Psoas muscle (tissue), 8 donors: Measurements from ENCODE around the gene CATSPER4. TPM values are rescaled to one million over a fixed set of nuclear protein-coding genes. Genes with fewer than 3 reads are reported as not detected.
"Not testable (repeated sequence)": the region's sequence is repeated elsewhere in the genome, so short reads cannot be mapped to it uniquely, and the experiment has no call there.

Source experiments
- ATAC-seq, 4 donors: fragments of 200-7000 bp; cut with Tn5 transposase; one replicate each; pipeline ENCODE4 v1.9.1; 2020; ENCODE audit warnings: moderate library complexity in 3 of 4, mild to moderate bottlenecking in 2 of 4
- DNase-seq, 2 donors: peaks; one replicate each; pipeline ENCODE4 v3.0.0-alpha.2; 2020
- H3K27ac ChIP-seq: fragments of 200-600 bp; one replicate; pipeline ENCODE4 v1.8.0; 2022
- H3K27me3 ChIP-seq, 3 donors: fragments of 200-600 bp in 1 of 3; one replicate each; pipeline versions ENCODE4 v1.6.1 to v1.8.0; 2013 to 2022; ENCODE audit warnings: low read length in 2 of 3, mild to moderate bottlenecking in 2 of 3, moderate library complexity in 1 of 3; ENCODE audit not compliant: insufficient read depth in 3 of 3
- H3K36me3 ChIP-seq, 2 donors: fragments of 200-600 bp in 1 of 2; one replicate each; pipeline versions ENCODE4 v1.6.1 to v1.8.0; 2013 to 2022; ENCODE audit warnings: low read depth in 1 of 2, mild to moderate bottlenecking in 1 of 2, moderate library complexity in 1 of 2; ENCODE audit not compliant: insufficient read depth in 1 of 2
- H3K4me1 ChIP-seq: fragments of 200-600 bp; one replicate; pipeline ENCODE4 v1.8.0; 2022
- H3K4me3 ChIP-seq: fragments of 200-600 bp; one replicate; pipeline ENCODE4 v1.8.0; 2022; ENCODE audit warnings: mild to moderate bottlenecking
- H3K9me3 ChIP-seq: fragments of 200-600 bp; one replicate; pipeline ENCODE4 v1.8.0; 2022
- WGBS, 3 donors: extraction: QIAGEN DNeasy Blood & Tissue Kit; methylation state at CpG; one replicate each; pipeline versions ENCODE4 v1.1.6 to v1.1.7; 2013; 5-methylcytosine and 5-hydroxymethylcytosine counted together
- intact Hi-C, 2 donors: fragments of 100-400 bp; cut with DNase I; formaldehyde crosslinking; loops; one replicate each; pipeline versions ENCODE4 v1.11.0 to v1.14.2; 2022
- polyA plus RNA-seq, 3 donors: library from polyadenylated mRNA; stranded (reverse); fragments of 200-250 nt; gene quantifications; one replicate each; pipeline ENCODE4 v1.2.3, GENCODE V29; 2013
- total RNA-seq, 4 donors: library from RNA; stranded (reverse); fragmentation: NEBNext Ultra II Directional in 2 of 4; extraction: Animal tissue kit (Norgen Biotek cat#: 25700) in 2 of 4; gene quantifications; one replicate each; pipeline versions ENCODE4 v1.2.1 to v1.2.4, GENCODE V29; 2021 to 2023
- TF ChIP-seq, protein P1 (sequence below): fragments of 200-600 bp; IDR thresholded peaks from one replicate; pipeline ENCODE4 v1.8.0; 2022; ENCODE audit warnings: antibody characterized with exemption
- donor health status: healthy with polysubstance abuse.
- donor health status: DM: no; HTN: no; CAD: no; lungs with moderate emphysema.
- donor health status: Bipolar disorder and iron deficiency.
- donor health status: healthy.
- donor health status: DM: yes; HTN: yes; CAD: no.
- donor health status: DM: no; HTN: no; CAD: no.
- donor health status: DM: no; HTN: no; CAD: no.
- donor health status: DM: yes; HTN: yes; CAD: no.

Gene CATSPER4
- total and polyA plus RNA-seq, 7 donors = 0.01 to 0.24 TPM; not detected in 5

DNA sequence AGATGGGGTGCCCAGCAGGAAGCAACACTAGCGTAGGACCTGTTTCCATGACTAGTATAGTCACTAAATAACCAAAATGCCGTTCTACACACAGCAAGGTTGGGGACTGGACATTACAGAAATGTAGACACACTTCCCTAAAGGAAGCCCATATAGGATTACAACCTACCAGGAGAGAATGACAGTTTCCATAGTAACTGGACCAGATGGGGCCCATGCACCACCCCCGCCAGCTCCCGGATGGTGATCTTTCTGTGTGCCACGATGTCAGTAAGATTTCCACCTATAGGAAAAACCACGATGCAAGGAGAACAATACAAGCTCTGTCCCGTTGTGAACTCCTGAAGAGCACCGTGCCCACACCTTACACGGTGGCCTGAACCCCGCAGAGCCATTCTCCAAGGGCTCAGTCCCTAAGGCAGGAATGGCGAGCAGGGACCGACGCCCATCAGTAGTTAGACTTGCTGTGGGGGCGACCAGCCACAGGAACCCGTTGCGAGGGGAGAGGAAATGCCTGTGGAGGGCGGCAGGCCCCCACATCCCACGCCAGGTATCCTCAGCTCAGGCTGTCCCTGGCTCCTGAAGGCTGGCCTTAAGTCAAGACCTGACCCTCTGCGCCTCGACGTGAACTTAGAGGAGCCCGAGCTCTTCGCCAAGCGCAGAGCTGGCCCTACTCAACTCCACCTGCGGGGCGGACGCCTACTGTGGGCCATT lies 30.0 kb downstream of the CATSPER4 start:
- no peaks in the 10 kb centered on the region for H3K36me3 ChIP-seq
- ATAC-seq = no peak
- no peak overlapping the region for H3K4me3 ChIP-seq
- TF ChIP-seq, protein P1, sequence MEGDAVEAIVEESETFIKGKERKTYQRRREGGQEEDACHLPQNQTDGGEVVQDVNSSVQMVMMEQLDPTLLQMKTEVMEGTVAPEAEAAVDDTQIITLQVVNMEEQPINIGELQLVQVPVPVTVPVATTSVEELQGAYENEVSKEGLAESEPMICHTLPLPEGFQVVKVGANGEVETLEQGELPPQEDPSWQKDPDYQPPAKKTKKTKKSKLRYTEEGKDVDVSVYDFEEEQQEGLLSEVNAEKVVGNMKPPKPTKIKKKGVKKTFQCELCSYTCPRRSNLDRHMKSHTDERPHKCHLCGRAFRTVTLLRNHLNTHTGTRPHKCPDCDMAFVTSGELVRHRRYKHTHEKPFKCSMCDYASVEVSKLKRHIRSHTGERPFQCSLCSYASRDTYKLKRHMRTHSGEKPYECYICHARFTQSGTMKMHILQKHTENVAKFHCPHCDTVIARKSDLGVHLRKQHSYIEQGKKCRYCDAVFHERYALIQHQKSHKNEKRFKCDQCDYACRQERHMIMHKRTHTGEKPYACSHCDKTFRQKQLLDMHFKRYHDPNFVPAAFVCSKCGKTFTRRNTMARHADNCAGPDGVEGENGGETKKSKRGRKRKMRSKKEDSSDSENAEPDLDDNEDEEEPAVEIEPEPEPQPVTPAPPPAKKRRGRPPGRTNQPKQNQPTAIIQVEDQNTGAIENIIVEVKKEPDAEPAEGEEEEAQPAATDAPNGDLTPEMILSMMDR = no peak
- WGBS, 3 donors = 71 to 72% (median 72%) methylated on average over 27 of the region's 27 CpGs
- no peaks in the 10 kb centered on the region for H3K4me1 ChIP-seq
- H3K27me3 ChIP-seq = no peaks in the 10 kb centered on the region
- no peak overlapping the region for H3K27ac ChIP-seq
- DNase-seq = no peak
- intact Hi-C loops = no loop called here
- H3K9me3 ChIP-seq = no peaks in the 10 kb centered on the region

DNA sequence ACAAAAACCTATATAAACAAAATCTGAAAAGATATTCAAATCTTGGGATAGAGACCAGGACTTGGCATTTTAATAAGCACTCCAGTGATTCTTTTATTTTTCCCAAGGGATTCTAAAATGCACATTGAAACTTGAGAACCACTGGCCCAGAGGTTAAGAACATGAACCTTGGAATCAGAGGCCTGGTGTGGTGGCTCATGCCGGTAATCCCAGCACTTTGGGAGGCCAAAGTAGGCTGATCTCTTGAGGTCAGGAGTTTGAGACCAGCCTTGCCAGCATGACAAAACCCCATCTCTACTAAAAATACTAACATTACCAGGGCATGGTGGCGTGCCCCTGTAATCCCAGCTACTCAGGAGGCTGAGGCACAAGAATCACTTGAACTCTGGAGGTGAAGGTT lies 30.7 kb downstream of the CATSPER4 start:
- Histone ChIP-seq H3K4me1 (no peaks in the 10 kb centered on the region), H3K9me3 (no peaks in the 10 kb centered on the region), H3K27me3 (no peaks in the 10 kb centered on the region), H3K36me3 (no peaks in the 10 kb centered on the region), H3K4me3 (no peak overlapping the region), H3K27ac (no peak overlapping the region)
- 54 to 78% (median 65%) methylated on average over 2 of the region's 2 CpGs for WGBS, 3 donors
- DNase-seq = no peak
- TF ChIP-seq, protein P1 = no peak
- no peak for ATAC-seq
- intact Hi-C loops = no loop called here

DNA sequence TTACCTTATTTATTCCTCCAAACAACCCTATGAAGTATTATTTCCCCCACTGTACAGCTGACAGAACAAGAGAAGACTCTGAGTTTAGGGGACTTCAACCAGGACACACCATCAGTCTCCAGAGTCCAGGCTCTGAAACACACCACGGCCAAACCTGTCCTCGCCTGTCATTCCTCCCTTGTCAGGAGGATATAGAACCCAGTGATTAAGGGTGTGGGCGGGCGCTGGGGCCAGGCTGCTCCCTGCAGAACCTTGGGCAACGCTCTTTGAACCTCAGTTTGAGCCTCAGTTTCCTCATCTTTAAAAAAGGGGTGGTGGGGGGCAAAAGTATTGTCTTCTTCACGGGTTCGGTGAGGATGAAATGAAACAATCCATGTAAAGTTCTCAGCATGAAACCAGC lies 34.2 kb downstream of the CATSPER4 start:
- Histone ChIP-seq H3K4me3 (peak overlapping the region; percentile 74), H3K27ac (peak overlapping the region; percentile 24), H3K27me3 (no peaks in the 10 kb centered on the region), H3K4me1 (no peaks in the 10 kb centered on the region), H3K9me3 (no peaks in the 10 kb centered on the region), H3K36me3 (no peaks in the 10 kb centered on the region)
- 63 to 72% (median 70%) methylated on average over 7 of the region's 7 CpGs for WGBS, 3 donors
- TF ChIP-seq, protein P1 = no peak
- DNase-seq = no peak
- intact Hi-C loops = no loop called here
- peak in 2 of 4 donors; percentile 28 to 33 for ATAC-seq

DNA sequence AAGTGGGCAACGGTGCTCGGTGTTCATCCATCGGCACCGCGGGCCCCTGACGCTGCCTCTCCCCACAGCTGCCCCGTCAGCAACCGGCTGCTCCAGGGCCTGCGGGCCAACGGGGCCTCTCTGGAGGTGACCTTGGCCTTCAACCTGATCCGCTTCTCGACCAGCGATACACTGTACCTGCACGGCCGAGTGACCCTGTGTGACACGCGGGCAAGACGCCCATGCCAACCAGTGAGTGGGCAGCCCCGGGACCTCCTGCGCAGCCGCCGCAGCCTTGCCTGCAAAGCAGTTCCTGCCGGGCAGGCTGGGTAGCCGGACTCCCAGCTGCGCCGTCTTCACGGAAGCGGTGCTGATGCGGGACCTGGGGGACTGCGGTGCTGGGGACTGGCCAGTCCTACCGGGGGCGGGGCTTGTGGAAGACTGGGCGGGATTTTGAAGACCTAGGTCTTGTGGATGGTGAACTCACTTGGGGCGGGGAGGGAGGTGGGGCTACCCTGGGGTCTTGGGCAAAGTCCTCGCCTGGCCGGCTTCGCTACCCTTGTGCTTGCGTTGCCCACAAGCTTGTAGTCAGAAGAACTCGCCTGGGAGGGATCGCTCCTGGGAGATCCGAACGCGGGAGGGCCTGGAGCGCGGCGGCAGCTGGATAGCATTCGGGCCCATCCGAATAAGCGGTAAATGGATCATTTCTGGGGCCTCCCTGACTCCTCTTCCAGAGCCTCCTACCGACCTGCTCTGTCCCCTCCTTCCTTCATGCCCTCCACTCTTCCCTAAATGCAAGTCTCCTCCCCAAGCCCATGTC lies 34.8 kb downstream of the CATSPER4 start:
- intact Hi-C loops = no loop called here
- ATAC-seq = peak; percentile 86 to 90 (median 89)
- 1 to 7% (median 4%) methylated on average over 43 to 50 of the region's 50 CpGs for WGBS, 3 donors

DNA sequence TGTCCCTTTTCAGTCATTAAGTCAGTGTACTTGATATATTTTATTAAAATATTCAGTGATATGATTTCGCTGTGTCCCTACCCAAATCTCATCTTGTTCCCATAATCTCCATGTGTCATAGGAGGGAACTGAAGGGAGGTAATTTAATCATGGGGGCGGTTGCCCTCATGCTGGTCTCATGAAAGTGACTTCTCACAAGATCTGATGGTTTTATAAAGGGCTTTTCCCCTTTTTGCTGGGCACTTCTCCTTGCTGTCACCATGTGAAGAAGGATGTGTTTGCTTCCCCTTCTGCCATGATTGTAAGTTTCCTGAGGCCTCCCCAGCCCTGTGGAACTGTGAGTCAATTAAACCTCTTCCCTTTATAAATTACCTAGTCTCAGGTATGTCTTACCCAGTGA lies 40.3 kb downstream of the CATSPER4 start:
- H3K27me3 ChIP-seq, H3K9me3 ChIP-seq, ATAC-seq, H3K4me1 ChIP-seq, H3K27ac ChIP-seq, DNase-seq, H3K4me3 ChIP-seq, H3K36me3 ChIP-seq: not testable (repeated sequence)
- 84 to 94% (median 90%) methylated on average over 2 of the region's 2 CpGs for WGBS, 3 donors
- intact Hi-C loops = loop anchor here (5.0 to 10.0 kb wide), 2 partner anchors 48 to 116 kb away; partner anchors contain the start of gene PDIK1L (in 1 of the 2)

More for the DNA sequence above, 34.8 kb downstream of the CATSPER4 start:
- Histone ChIP-seq H3K27ac (peak overlapping the region; percentile 24), H3K36me3 (no peaks in the 10 kb centered on the region), H3K9me3 (no peaks in the 10 kb centered on the region), H3K4me1 (no peaks in the 10 kb centered on the region), H3K27me3 (no peaks in the 10 kb centered on the region), H3K4me3 (peak overlapping the region; percentile 74)
- TF ChIP-seq, protein P1 = no peak
- DNase-seq = peak; percentile 66 to 85
